Lung (tissue), 12 donors: ENCODE measurements around the gene CCDC136. TPM values are rescaled to one million over a fixed set of nuclear protein-coding genes. Genes with fewer than 3 reads are reported as not detected.

Source experiments
- ATAC-seq: fragments of 200-7000 bp; cut with Tn5 transposase; one replicate; pipeline ENCODE4 v1.9.1; 2020; ENCODE audit warnings: moderate number of reproducible peaks; ENCODE audit not compliant: insufficient read depth, low FRiP score
- DNase-seq, 3 donors: peaks; one replicate each; pipeline ENCODE4 v3.0.0-alpha.2; 2013 to 2017
- H3K27ac ChIP-seq, 2 donors: one replicate each; pipeline ENCODE4 v1.5.1; 2013; ENCODE audit warnings: mild to moderate bottlenecking in 2 of 2, moderate library complexity in 2 of 2, control low read depth in 1 of 2, inconsistent platforms in 1 of 2, low read depth in 1 of 2, low read length in 1 of 2
- H3K27me3 ChIP-seq, 3 donors: one replicate each; pipeline ENCODE4 v1.5.1; 2013; ENCODE audit warnings: low read length in 2 of 3; ENCODE audit not compliant: control insufficient read depth in 3 of 3, insufficient read depth in 3 of 3
- H3K36me3 ChIP-seq, 4 donors: one replicate each; pipeline ENCODE4 v1.5.1; 2013; ENCODE audit warnings: low read length in 4 of 4, mild to moderate bottlenecking in 1 of 4, moderate library complexity in 1 of 4; ENCODE audit not compliant: control insufficient read depth in 4 of 4, insufficient read depth in 4 of 4
- H3K4me1 ChIP-seq, 5 donors: one replicate each; pipeline ENCODE4 v1.5.1; 2013; ENCODE audit warnings: low read length in 5 of 5, mild to moderate bottlenecking in 2 of 5, moderate library complexity in 1 of 5; ENCODE audit not compliant: control insufficient read depth in 5 of 5, insufficient read depth in 5 of 5
- H3K4me3 ChIP-seq: one replicate; pipeline ENCODE4 v1.5.1; 2013; ENCODE audit warnings: mild to moderate bottlenecking, control low read depth, moderate library complexity
- H3K9ac ChIP-seq, 2 donors: one replicate each; pipeline ENCODE4 v1.5.1; 2013; ENCODE audit warnings: low read length in 2 of 2, control low read depth in 1 of 2; ENCODE audit not compliant: insufficient read depth in 1 of 2
- H3K9me3 ChIP-seq, 4 donors: one replicate each; pipeline ENCODE4 v1.5.1; 2013; ENCODE audit warnings: low read length in 3 of 4, mild to moderate bottlenecking in 1 of 4, moderate library complexity in 1 of 4; ENCODE audit not compliant: control insufficient read depth in 4 of 4, insufficient read depth in 3 of 4
- CTCF ChIP-seq: IDR thresholded peaks from 2 replicates; pipeline ENCODE4 v1.5.1; 2012; ENCODE audit warnings: mild to moderate bottlenecking; ENCODE audit errors: control extremely low read depth, extremely low read depth
- WGBS, 2 donors: extraction: QIAGEN DNeasy Blood & Tissue Kit; methylation state at CpG; one replicate each; pipeline ENCODE4 v1.1.7; 2013; 5-methylcytosine and 5-hydroxymethylcytosine counted together
- polyA plus RNA-seq, 2 donors: library from polyadenylated mRNA; stranded (reverse); fragments of 200-250 nt; gene quantifications; one replicate each; pipeline ENCODE4 v1.2.1, GENCODE V29; 2013
- total RNA-seq, 2 donors: library from RNA; depleted of rRNA in 1 of 2; stranded (reverse); fragments of >200 nt in 1 of 2; gene quantifications; one replicate each; pipeline ENCODE4 v1.2.1, GENCODE V29; 2014 to 2021
- donor health status: control.
- donor health status: control.
- donor health status: Bipolar disorder and iron deficiency.
- donor health status: healthy.
- donor health status: DM: yes; HTN: yes; CAD: no.

CCDC136 gene
- total and polyA plus RNA-seq, 4 donors = 0.70 to 6.4 (median 1.7) TPM

GRCh38 chr7:128833148-128833945, 41.6 kb downstream of the CCDC136 start:
- H3K36me3 ChIP-seq = peaks cover 0 to 9% (median 3%) of the 10 kb centered on the region in 4 donors
- peaks cover 0 to 40% (median 14%) of the 10 kb centered on the region in 5 donors for H3K4me1 ChIP-seq
- H3K27me3 ChIP-seq = peaks cover 0 to 5% (median 0%) of the 10 kb centered on the region in 3 donors
- WGBS, 2 donors = 14 to 23% methylated on average over 13 of the region's 13 CpGs
- DNase-seq (peak; percentile 96 to 98 (median 98)), ATAC-seq (peak; percentile 12)
- no peak for TF ChIP-seq CTCF
- H3K4me3 ChIP-seq = no peak overlapping the region
- peak overlapping the region in 1 of 2 donors; percentile 71 for H3K27ac ChIP-seq
- no peaks in the 10 kb centered on the region for H3K9me3 ChIP-seq
- peak overlapping the region in 1 of 2 donors; percentile 72 for H3K9ac ChIP-seq

GRCh38 chr7:128833946-128834325, 42.2 kb downstream of the CCDC136 start:
- DNase-seq (peak in 2 of 3 donors; percentile 80 to 85), ATAC-seq (no peak)
- Histone ChIP-seq H3K27ac (peak overlapping the region in 1 of 2 donors; percentile 71), H3K4me1 (peaks cover 0 to 40% (median 14%) of the 10 kb centered on the region in 5 donors), H3K9me3 (no peaks in the 10 kb centered on the region), H3K27me3 (peaks cover 0 to 5% (median 0%) of the 10 kb centered on the region in 3 donors), H3K9ac (peak overlapping the region in 1 of 2 donors; percentile 19), H3K36me3 (peaks cover 0 to 9% (median 3%) of the 10 kb centered on the region in 4 donors), H3K4me3 (no peak overlapping the region)
- no peak for TF ChIP-seq CTCF
- 35 to 62% methylated on average over 4 of the region's 4 CpGs for WGBS, 2 donors

GRCh38 chr7:128835231-128835751, 43.5 kb downstream of the CCDC136 start:
- no peaks in the 10 kb centered on the region for H3K9me3 ChIP-seq
- peaks cover 0 to 15% (median 8%) of the 10 kb centered on the region in 4 donors for H3K36me3 ChIP-seq
- H3K4me3 ChIP-seq = no peak overlapping the region
- TF ChIP-seq CTCF = no peak
- WGBS, 2 donors = 92 to 95% methylated on average over 16 of the region's 16 CpGs
- H3K9ac ChIP-seq = no peak overlapping the region
- peaks cover 0 to 3% (median 0%) of the 10 kb centered on the region in 3 donors for H3K27me3 ChIP-seq
- DNase-seq (no peak), ATAC-seq (no peak)
- H3K4me1 ChIP-seq = peaks cover 0 to 37% (median 13%) of the 10 kb centered on the region in 5 donors
- peak overlapping the region in 1 of 2 donors; percentile 71 for H3K27ac ChIP-seq
